Parathyroid adenoma (tissue), 2 donors: ENCODE results near the gene MMAB.
A peak's percentile ranks its signal among the peaks of the same experiment; 100 is the strongest.
"Not testable (repeated sequence)": the region's sequence is repeated elsewhere in the genome, so short reads cannot be mapped to it uniquely, and the experiment has no call there.

Source experiments
- H2AFZ ChIP-seq: fragments of 300-600 bp; sonication (generic); one replicate; pipeline ENCODE4 v1.7.0; 2017; ENCODE audit warnings: antibody characterized with exemption, mild to moderate bottlenecking
- H3K27ac ChIP-seq: fragments of 300-600 bp; sonication (generic); one replicate; pipeline ENCODE4 v1.7.0; 2017
- H3K27me3 ChIP-seq: fragments of 300-600 bp; sonication (generic); one replicate; pipeline ENCODE4 v1.7.0; 2017; ENCODE audit warnings: low read length; ENCODE audit not compliant: control insufficient read depth, insufficient read depth
- H3K36me3 ChIP-seq: fragments of 300-600 bp; sonication (generic); one replicate; pipeline ENCODE4 v1.7.0; 2017; ENCODE audit warnings: low read length; ENCODE audit not compliant: control insufficient read depth, insufficient read depth
- H3K4me1 ChIP-seq: fragments of 300-600 bp; sonication (generic); one replicate; pipeline ENCODE4 v1.7.0; 2017; ENCODE audit warnings: control low read depth
- H3K4me2 ChIP-seq: fragments of 300-600 bp; sonication (generic); one replicate; pipeline ENCODE4 v1.7.0; 2017; ENCODE audit warnings: low read length
- H3K4me3 ChIP-seq: fragments of 300-600 bp; sonication (generic); one replicate; pipeline ENCODE4 v1.7.0; 2017; ENCODE audit warnings: low read depth, low read length
- H3K79me2 ChIP-seq: fragments of 300-600 bp; sonication (generic); one replicate; pipeline ENCODE4 v1.7.0; 2017; ENCODE audit warnings: control low read depth
- H3K9ac ChIP-seq: fragments of 300-600 bp; sonication (generic); one replicate; pipeline ENCODE4 v1.7.0; 2017; ENCODE audit warnings: mild to moderate bottlenecking
- H3K9me3 ChIP-seq: fragments of 300-600 bp; sonication (generic); one replicate; pipeline ENCODE4 v1.7.0; 2017; ENCODE audit warnings: low read length; ENCODE audit not compliant: control insufficient read depth
- CTCF ChIP-seq: fragments of 300-600 bp; sonication (generic); IDR thresholded peaks from one replicate; pipeline ENCODE4 v1.7.0; 2017; ENCODE audit warnings: antibody characterized with exemption, mild to moderate bottlenecking
- donor health status: primary hyperparathyroidism.

Gene MMAB

DNA sequence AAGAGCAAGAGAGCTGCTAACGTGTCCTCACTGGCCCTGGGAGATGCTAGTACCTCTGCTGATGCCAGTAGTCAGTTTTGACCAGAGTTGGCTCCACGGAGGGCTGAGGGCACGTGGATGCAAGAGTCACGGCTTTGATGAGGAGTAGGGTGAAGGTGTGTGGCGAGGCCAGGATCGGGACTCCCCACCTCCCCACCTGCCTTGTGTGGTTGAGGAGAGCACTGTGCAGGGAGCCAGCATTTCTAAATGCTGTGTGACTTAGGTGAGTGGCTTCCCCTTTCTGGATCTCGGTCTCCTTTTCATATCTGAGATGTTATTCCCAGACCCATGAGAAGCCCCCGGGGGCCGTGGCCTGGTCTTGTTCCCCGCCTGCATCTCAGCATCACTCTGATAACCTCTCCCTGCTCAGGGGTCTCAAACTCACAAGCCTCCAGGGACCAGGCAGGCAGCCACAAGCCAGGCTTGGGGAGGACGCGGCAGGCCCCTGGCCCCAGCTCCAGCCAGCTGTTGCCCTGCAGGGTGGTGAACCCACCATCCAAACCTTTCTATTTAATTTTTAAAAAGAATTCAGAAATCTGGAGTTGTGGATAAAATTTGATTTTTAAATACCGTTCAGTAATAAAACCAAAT lies 32.4 kb upstream of the MMAB start:
- no peak overlapping the region for H3K27ac ChIP-seq
- no peaks in the 10 kb centered on the region for H3K36me3 ChIP-seq
- H3K9me3 ChIP-seq = no peaks in the 10 kb centered on the region
- no peaks in the 10 kb centered on the region for H3K79me2 ChIP-seq
- H3K4me1 ChIP-seq = peaks cover 9% of the 10 kb centered on the region
- H3K9ac ChIP-seq = no peak overlapping the region
- H2AFZ ChIP-seq = peak overlapping the region; percentile 88
- no peak for TF ChIP-seq CTCF
- no peak overlapping the region for H3K4me2 ChIP-seq
- H3K4me3 ChIP-seq = no peak overlapping the region
- no peaks in the 10 kb centered on the region for H3K27me3 ChIP-seq

- no peaks in the 10 kb centered on the region for H3K36me3 ChIP-seq
- no peaks in the 10 kb centered on the region for H3K79me2 ChIP-seq
- H3K27me3 ChIP-seq = no peaks in the 10 kb centered on the region
- H3K4me2 ChIP-seq = no peak overlapping the region
- no peak overlapping the region for H3K27ac ChIP-seq
- H3K9ac ChIP-seq = no peak overlapping the region
- TF ChIP-seq CTCF = no peak
- no peak overlapping the region for H2AFZ ChIP-seq
- H3K4me1 ChIP-seq = peaks cover 9% of the 10 kb centered on the region
- H3K9me3 ChIP-seq = no peaks in the 10 kb centered on the region
- no peak overlapping the region for H3K4me3 ChIP-seq
Measured at GRCh38 chr12:109605016-109605415, 31.7 kb upstream of the MMAB start.

- Histone ChIP-seq H3K4me1 (peaks cover 9% of the 10 kb centered on the region), H3K9ac (no peak overlapping the region), H3K4me2 (no peak overlapping the region), H3K27ac (no peak overlapping the region), H3K4me3 (no peak overlapping the region), H3K9me3 (no peaks in the 10 kb centered on the region), H2AFZ (no peak overlapping the region), H3K79me2 (no peaks in the 10 kb centered on the region), H3K27me3 (no peaks in the 10 kb centered on the region), H3K36me3 (no peaks in the 10 kb centered on the region)
- no peak for TF ChIP-seq CTCF
Measured at GRCh38 chr12:109604132-109604585, 30.9 kb upstream of the MMAB start.

DNA sequence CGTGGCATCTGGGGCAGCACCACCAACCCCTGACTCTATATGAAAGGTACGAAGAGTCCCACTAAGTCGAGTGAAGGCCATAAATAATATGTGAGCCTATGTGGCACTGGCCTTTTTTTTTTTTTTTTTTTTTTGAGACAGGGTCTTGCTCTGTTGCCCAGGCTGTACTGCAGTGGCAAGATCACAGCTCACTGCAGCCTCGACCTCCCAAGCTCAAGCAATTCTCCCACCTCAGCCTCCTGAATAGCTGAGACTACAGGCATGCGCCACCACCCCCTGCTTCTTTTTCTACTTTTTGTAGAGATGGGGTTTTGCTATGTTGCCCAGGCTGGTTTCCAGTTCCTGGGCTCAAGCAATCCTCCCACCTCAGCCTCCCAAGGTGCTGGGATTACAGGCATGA lies 28.8 kb upstream of the MMAB start:
- H3K4me2 ChIP-seq, H2AFZ ChIP-seq, H3K4me3 ChIP-seq, H3K9me3 ChIP-seq, H3K79me2 ChIP-seq, H3K27ac ChIP-seq, H3K9ac ChIP-seq, H3K27me3 ChIP-seq, H3K36me3 ChIP-seq: not testable (repeated sequence)
- peaks cover 12% of the 10 kb centered on the region for H3K4me1 ChIP-seq

DNA sequence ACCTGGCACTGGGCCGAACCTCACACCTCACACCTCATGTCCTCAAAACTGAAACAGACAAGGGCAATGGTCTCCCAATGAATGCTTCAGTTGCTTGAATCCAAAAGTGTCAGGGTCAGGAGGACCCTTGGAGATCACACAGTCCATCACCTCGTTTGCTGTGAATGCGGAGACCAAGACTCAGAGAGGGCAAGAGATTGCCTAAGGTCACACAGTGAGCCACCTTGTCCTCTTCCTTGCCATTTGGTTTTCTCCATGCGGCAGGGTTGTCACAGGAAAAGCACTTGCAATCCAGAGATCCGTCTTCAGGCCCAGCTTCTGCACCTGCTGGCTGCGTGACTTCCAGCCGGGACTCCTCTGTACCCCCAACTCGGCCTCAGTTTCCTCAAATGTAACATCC lies 28.3 kb upstream of the MMAB start:
- H3K4me1 ChIP-seq = peaks cover 7% of the 10 kb centered on the region
- H3K27ac ChIP-seq = no peak overlapping the region
- H3K9me3 ChIP-seq = no peaks in the 10 kb centered on the region
- H3K4me3 ChIP-seq = no peak overlapping the region
- H3K9ac ChIP-seq = no peak overlapping the region
- H3K36me3 ChIP-seq = no peaks in the 10 kb centered on the region
- no peak overlapping the region for H2AFZ ChIP-seq
- no peak overlapping the region for H3K4me2 ChIP-seq
- H3K79me2 ChIP-seq = no peaks in the 10 kb centered on the region
- no peaks in the 10 kb centered on the region for H3K27me3 ChIP-seq
- TF ChIP-seq CTCF = no peak
